ENCODE results near the gene DEPDC5.

The DEPDC5 gene

DNA sequence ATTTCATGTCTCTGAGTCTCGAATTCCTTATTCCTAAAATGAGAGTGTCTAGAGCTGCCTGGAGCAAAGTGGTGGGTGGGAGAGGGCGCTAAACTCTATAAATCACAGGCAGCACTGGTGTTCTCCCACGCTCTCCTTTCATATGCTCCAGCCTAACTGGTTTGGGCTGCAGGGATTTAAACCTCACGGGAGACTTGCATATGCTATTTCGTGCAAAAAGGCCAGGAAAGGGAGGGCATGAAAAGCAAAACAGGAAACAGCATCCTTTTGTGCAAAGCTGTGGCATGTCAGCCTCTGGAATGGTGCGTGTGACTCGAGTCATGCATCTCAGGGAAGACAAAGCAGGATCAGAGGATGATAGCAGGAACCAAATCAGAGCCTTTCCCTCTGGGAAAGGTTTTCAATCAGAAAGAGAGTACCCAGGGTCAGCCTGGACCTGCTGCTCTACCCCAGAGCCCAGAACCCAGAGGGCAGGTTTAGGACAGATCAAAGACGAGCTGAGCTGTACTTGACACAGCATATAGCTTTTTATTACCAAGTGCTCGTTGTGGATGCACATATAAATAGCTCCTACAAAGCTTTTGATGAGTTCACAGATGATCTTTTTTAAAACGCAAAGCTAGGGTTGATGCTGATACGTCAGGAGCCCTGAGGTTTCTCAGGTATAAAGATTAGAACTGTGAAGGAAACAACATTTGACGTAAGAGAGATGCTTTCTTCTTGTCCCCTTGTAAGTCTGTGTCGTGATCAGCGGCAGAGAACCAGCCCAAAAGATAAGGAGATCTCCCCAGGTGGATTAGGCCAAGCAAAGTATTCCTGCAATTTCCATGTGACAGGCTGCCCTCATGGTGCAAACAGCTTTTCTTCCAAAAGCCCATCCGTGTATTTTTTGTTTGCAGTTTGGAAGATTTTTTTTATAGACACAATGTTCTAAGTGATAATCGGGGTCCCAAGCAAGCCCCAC is 144.3 kb downstream of the DEPDC5 start:
- DNase-seq, result no peak

DNA sequence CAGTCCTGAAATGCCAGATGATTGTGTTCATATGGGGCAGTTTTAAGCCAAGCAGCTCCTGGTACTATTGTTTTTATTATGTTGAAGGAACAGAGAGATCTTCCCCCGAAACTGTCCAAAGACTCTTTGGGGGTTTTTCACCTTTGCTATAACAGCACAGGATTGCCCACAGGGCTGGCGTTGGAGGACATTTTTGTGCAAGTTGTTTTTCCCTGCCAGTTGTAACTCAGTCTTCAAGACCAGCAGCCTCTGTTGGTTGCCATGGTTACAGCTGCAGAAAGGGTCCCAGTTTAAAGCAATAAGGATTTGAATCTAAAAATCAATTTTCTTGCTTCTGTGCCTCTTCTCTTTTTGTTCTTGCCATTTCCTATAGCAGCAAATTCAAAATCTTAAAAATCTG is 145.1 kb downstream of the DEPDC5 start:
- no peak for DNase-seq

DNA sequence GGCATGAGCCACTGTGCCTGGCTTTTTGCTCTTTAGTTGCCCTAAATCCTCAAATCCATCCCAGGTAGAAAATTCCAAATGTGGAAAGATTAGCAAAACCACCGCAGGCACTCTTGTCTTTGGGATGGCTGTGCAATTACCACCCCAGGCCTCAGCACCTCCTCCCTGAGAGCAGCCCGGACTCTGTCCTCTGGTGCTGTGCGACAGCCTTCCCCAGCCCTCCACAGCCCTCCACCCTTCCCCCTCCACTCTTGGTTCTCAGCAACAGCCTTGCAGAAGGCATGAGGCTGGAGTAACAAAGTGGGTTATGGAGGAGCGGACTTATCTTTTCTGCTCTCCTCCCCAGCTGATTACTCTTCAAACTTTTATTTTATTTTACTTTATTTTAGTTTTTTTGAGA is 145.8 kb downstream of the DEPDC5 start:
- no peak for DNase-seq

DNA sequence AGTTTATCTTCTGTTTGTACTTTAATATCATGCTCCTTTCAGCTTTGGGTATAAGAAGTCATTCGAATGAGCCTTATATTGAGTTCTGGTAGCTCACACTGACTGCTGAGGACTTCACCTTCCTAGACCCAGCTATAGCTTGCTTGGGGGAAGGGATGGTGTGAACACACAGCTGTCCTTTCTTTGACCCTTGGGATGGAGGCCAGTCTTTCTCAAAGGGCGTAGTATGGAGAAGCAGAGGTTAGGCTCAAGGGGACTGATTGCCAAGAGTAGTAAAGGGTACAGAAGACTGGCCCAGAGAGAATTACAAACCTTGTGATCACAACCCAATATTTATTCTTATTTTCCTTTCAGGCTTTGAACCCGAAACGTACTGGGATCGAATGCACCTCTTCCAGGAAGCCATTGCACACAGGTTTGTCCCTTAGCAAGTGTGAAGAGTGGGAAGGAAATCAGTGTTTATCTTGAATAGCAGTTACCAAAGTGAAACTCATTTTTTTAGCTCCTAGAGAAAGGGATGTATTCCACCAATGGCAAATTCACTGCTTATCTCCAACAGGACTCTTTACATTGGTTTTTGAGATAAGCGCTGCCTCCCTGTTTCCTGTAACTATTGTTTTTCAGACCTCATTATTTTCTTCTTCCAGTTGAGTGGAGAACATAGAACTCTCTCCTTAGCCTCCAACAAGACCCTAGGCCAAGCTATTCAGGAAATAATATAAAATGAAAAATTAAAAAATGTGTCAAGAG is 147.7 kb downstream of the DEPDC5 start:
- no peak for DNase-seq

DNA sequence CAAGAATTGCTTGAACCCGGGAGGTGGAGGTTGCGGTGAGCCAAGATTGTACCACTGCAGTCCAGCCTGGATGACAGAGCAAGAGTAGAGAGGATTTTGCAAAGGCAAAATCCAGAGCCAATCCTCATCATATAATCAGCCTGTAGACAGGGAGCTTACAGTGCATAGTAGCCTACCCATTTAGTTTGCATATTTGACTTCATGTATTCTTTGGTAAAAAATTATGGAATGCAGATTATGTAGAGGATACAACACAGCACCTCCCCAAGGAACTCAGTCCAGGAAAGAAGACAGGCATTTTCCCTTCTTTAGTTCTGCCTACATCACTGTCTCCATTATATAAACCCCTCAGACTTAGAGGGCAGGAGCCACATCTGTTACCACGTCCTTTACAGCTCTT is 150.8 kb downstream of the DEPDC5 start:
- DNase-seq, result no peak

DNA sequence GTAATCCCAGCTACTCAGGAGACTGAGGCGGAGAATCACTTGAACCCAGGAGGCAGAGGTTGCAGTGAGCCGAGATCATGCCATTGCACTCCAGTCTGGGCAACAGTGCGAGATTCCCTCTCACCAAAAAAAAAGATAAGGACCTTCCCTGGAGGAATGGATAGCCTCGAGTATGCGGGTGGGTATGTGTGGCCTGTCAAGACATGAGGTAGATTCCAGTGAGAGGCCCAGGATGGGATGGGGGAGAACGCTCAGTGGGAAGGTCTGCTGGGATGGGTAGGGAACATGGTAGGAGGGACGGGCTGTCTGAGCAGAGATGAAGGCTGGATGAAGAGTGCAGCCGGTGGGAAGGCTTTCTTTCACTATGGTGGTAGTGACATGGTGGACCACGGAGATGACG is 151.5 kb downstream of the DEPDC5 start:
- no peak for DNase-seq

DNA sequence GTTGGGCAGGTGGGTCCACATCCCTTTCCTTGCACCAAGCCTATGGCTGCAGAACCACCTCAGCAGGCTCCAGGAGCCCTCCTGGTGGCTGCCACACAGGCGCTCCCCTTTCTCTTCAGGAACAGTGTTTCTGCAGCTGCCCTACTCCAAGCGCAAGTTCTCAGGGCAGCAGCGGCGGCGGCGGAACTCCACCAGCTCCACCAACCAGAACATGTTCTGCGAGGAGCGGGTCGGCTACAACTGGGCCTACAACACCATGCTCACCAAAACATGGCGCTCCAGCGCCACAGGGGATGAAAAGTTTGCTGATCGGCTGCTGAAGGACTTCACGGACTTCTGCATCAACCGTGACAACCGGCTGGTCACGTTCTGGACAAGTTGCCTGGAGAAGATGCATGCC is 152.3 kb downstream of the DEPDC5 start:
- no peak for DNase-seq

DNA sequence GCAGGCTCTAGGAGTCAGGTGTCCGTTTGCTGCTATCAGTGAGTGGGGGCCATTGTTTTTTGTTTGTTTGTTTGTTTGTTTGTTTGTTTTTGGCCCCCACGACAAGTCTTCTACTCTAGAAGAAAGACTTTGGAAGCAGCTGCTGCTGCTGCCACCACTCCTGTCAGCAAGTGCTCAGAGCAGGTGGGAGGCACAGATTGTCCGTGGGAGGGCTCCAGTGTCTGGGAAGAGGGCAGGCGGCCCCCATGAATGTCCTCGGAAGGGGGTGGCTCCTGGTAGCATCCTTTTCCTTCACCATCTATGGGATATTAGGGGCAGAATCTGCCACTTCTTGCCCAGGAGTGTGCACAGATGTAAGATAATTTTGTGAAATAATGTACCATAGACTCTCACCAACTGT is 152.8 kb downstream of the DEPDC5 start:
- no peak for DNase-seq

DNA sequence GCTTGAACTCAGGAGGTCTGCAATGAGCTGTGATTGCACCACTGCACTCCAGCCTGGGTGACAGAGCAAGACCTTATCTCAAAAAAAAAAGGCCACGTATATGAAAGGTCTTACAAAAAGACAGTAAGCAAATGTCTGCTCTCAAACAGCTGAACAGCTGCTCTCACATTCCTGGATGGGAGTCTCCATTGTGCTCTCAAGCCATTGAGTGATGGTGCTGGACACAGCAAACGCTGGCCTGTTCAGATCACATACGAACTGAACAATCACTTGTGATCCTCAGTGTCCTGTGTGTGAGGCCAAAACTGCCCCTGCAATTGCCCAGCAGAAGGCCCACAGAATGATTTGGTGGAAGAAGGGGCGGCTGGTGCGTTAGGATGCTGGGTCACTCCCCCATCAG is 156.2 kb downstream of the DEPDC5 start:
- DNase-seq, result no peak

DNA sequence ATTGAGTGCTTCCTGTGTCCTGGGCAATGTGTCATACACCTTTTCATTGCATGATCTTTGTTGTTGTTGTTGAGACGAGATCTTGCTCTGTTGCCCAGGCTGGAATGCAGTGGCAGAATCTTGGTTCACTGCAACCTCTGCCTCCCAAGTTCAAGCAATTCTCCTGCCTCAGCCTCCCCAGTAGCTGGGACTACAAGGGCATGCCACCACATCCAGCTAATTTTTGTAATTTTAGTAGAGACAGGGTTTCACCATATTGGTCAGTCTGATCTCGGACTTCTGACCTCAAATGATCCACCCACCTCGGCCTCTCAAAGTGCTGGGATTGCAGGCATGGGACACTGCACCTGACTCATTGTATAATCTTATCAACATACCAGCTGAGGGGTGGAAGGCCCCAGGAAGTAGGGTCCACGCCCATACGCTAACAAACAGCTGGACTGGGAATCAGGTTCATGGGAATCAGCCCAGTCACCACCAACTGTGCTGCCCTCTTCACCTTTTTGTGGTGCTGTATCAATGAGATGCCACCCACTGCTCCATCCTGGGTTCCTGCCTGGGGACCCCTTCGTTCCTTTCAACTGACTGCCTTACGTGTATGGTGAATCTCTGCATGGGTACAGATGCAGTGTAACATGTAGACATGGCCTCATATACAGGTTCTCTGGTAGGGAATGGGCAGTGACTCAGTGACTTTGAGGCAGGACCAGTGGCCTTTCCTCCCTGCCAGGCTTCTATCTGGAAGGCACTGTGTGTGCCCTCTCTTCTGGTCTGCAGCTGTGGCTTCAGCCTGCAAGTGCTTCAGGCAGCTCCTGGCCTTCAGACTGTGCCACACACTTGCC is 158.0 kb downstream of the DEPDC5 start:
- no peak for DNase-seq

DNA sequence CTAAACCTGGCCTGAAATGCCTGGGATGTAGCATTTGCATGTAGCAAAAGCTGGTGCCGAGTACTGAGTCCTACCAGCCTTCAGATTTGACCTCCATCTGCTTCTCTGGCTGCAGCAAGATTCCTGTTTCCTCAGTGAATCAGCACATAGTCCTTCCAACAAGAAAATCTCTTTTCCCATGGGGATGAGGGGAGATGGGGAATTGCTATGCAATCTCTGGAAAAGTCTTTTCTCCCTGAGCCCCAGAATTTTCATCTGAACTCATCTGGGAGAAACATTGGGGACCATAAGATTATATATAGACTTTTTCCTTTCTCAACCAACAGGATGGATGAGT is 158.6 kb downstream of the DEPDC5 start:
- DNase-seq, result no peak

DNA sequence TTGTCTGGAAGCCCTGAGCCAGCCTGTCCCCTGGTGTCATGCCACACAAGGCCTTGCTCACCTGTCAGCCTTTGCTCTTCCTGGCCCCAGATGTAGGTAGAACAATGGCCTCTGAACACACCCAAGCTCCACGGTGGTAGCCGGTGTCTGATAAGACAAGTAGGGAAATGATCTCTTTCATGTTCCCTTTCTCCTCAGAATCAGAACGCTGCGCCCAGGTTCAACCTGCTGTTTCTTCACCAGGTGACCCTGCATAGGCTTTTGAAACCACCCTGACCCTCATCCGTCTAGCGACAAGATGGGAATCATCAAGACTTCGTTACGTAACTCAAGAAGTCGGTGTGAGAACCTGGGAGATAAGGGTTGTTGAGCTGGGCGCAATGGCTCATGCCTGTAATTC is 161.8 kb downstream of the DEPDC5 start:
- DNase-seq, result no peak

DNA sequence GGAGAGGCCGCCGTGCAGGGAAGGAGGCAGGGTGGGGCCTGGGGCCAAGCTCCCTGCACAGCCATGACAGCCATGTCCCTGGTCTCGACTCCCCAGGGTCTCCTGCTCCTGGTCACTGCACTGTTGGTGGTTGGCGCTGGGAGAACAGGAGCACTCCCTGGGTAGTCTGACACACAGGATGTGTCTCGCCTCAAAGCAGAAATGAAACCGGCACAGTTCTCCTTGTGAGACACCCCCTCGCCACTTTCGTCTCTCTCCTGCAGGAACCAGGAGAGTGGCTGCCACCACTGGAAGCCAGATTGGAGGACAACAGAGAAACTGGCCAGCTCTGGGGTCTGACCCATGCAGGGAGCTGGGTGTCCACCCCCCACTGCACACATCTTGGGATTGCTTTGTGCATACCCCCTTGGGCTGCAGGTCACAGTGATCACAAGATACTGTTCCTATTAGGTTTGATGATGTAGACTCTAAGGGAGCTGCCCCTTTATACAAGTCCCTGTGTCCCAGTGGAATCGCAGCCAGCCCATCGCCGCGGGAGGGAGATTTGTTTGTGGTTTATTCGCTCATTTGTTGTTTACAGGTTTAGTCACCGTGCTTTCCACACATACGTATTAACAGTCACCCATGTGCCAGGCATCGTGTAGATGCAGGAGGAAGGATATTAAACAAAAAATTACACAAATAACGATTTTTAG is 163.6 kb downstream of the DEPDC5 start:
- DNase-seq, result no peak

DNA sequence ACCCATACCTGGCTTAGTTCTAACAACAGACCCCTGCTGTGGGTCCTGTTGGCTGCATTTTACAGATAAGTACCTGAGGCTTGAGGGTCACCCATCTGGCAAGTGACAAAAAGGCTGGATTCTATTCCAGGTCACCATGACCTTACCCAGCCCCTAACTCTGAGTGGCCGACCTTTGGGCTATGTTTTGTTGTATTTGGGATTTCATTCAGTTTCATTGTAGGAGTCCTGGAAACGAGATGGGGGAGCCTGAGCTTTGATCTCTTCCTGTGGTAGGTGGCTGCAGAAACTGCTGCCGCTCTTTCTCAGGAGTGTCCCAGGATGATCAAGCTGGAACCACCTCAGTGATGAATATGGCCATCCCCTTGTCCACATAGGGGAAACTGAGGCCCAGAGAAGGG is 165.9 kb downstream of the DEPDC5 start:
- DNase-seq, result no peak

DNA sequence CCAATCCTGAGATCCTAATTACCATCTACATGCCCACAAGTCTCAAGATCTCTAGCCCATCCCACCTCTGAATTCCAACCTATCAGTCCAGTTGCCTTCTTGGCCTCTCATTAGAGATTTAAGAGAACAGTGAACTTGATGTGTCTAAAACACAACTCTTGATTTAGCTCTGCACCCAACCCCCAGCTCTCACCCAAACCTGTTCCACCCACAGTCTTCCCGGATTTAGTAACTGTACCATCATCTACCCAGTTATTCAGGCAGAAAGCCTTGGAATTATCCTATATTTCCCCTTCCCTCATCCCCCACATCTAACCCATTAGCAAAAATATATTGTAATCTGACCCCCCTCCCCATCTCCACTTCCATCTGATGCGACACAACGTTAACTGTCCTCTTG is 166.5 kb downstream of the DEPDC5 start:
- DNase-seq, result no peak

DNA sequence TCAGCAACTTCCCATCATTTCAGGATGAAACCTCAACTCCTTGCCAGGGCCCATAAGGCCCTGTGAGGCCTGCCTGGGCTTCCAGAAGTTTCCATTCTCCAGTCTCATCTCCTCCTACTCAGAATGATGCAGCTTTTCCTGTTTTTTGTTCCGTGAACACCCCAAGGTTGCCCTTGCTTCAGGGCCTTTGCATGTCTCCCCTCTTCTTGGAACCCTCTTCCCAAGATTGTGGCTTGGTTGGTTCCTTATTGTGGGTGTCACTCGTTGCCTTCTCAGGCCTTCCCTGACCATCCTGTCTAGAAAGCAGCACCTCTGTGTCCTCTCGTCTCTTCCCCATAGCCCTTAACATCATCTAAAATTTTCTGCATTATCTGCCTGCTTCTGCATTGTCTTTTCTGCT is 167.3 kb downstream of the DEPDC5 start:
- DNase-seq, result no peak

DNA sequence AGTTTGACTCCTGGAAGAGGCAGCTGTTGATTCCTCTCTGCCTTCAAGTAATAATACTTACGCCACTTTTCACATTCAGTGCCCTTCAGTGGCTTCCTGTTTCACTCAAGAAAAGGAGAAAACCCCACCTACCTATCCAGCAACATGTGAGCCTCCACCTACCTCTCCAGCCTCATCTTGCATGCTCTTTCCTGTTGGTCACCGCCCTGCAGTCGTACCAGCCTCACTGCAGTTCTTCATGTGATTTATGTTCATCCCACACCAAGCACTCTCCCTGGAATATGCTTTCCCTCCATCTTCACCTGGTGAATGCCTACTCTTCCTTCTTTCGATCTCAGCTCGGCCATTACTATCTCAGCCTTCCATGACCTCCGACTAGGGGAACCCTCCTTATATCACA is 168.7 kb downstream of the DEPDC5 start:
- DNase-seq, result no peak

DNA sequence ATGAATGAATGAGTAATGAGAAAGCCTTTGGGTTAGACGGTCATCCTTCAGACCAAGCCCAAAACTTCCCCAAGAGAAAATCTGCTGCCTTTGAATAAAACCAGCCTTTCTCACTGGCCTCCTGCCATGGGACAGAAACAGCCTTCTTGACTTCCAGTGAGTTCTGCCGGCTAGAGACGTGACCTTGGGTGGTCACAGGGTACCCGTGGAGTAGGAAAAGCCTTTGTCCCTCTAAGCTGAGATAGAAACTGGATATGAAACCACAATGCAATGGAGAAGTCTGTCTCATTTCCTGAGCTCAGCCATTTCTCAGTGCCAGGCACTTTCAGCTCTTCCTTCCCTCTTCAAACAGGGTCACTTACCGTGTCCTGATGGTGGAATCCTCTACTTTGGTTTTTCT is 169.3 kb downstream of the DEPDC5 start:
- no peak for DNase-seq

DNA sequence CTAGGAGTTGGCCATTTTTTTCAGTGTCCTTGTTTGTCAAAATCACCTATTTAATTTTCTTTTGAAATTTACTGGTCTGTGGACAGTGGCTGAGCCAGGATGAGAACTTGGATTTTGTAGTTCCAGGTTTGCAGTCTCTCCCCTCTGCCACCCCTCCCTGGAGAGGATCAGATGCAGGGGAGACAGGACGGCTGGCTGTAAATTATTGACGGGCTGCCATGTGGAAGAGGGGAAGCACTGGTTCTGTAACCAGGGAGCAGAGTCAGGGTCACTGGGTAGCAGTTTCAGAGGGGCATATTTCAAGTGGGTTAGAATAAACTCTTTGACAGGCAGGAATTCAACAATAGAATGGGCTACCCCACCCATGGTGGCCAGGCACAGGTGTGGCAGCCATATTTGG is 169.9 kb downstream of the DEPDC5 start:
- DNase-seq, result no peak

DNA sequence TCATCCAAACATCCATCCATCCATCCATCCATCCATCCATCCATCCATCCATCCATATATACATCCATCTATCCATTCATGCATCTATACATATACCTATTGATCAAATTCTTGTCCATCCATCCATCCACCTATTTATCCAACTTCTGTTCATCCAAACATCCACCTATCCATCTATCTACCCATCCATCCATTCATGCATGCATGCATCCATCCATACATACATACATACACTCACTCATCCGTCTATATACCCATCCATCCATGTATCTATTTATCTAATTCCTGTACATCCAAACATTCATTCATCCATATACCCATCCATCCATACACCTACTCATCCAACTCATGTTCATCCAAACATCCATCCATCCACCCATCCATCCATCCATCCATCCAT is 171.2 kb downstream of the DEPDC5 start:
- DNase-seq, result no peak

DNA sequence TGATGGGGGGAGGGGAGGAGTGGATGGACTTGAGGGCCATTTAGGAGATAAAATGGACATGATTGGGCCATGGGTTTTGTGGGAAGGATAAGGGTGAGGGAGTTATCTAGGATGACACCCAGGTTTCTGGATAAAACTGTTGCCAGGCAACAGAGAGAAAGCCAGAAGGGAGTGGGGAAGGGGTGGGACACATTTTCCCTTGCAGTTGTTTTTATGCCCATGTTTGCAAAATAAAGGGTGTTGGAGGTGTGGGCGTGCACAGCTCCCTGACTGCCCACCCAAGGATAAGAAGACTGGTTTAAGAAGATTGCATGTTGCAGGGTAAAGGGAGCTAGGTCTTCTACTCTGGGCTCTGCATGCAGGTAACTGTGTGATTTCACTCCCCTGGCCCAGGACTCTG is 172.2 kb downstream of the DEPDC5 start:
- no peak for DNase-seq

DNA sequence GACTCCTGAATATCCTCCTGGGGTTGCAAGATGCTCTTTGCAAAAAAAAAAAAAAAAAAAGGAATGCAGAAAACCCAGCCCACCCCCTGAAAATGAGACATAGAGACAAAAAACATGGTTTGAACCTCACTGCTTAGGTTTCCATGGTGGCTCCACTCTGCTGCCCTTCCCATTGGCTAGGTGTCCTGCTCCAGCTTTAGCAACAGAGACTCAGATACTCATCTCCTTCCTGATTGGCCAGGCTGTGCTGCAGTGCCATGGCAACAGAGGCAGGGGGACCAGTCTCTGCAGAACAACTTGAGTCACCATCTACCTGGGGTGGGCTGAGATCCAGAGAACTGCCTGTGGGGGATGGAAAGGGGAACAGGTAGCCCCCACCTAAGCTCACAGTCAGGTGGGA is 173.2 kb downstream of the DEPDC5 start:
- DNase-seq, result no peak

DNA sequence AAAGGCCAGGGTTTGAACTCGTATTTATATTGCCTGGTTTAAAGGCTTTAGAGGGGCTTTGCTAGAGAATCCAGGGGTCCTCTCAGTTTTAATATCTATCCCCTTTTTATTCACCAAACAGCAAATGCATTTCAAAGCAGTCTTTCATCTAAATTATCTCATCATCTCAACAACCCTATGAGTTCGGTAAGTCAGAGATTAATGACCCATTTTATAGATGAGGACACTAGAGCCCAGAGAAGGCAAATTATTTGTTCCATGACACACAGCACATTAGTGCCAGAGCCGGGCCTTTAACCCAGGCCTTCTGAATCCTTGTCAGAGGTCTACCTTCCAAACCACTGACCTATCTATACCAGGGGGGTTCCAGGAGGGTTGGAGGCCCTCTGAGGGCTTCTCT is 173.7 kb downstream of the DEPDC5 start:
- no peak for DNase-seq

Measured in stimulated activated CD8-positive, alpha-beta memory T cell treated with anti-CD3 and anti-CD28 coated beads, Interleukin-4, amount 100 ng/mL, for 48 hours (primary cell).